SKM-1 treated with dmso at 0.1 percent for 144 hours (cell line): ENCODE data around the gene NFKBIB.
A peak's percentile ranks its signal among the peaks of the same experiment; 100 is the strongest.
"Not testable (repeated sequence)": the region's sequence is repeated elsewhere in the genome, so short reads cannot be mapped to it uniquely, and the experiment has no call there.

Experiments used
- DNase-seq: peaks from one replicate; lab custom pipeline; 2025; ENCODE audit not compliant: unreplicated experiment; lab: John Stamatoyannopoulos, UW

Gene NFKBIB

GRCh38 chr19:38875656-38876395, 23.9 kb upstream of the NFKBIB start:
- no peak for DNase-seq

DNA sequence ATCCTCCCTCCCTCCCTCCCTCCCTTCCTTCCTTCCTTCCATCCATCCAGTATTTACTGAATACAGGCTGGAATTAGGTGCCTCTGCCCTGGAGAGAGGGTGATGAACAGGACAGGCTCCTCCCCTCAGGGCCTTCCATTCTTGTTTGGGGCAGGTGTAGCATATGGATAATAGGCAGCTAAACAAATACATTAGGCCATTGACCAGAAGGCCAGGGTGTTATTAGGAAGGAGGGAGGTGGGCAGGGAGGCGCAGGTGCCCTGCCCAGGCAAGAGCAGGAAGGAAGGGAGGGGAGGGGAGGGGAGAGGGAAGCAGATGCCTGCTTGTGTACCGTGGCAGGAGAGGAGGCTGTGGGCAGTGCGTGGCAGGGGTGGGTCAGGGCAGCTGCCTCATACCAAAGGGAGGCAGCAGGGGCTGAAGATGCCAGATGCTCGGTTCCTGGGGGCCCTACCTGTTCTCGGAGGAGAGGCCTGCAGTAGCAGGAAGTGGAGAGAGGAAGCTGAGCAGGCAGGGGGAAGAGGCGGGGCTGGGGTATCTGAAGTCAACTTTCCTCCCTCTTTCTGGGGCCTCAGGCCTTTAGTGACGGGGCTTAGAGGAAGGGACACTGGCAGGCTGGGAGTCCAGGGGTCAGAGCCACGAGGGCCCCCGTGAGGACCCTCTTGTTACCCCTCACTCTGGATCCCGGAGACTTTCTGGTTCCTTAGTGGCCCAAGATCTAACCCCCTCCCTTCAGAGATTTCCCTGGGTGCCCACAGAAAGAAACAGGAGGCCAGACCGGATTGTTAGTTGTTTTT, 21.8 kb upstream of the NFKBIB start, which contains the start of gene RINL:
Gene RINL, minus strand, starts transcription at position 495 of the 794 bp plus-strand sequence. CDS start 1,533 bp downstream, outside the sequence.
- DNase-seq = peak; percentile 86

DNA sequence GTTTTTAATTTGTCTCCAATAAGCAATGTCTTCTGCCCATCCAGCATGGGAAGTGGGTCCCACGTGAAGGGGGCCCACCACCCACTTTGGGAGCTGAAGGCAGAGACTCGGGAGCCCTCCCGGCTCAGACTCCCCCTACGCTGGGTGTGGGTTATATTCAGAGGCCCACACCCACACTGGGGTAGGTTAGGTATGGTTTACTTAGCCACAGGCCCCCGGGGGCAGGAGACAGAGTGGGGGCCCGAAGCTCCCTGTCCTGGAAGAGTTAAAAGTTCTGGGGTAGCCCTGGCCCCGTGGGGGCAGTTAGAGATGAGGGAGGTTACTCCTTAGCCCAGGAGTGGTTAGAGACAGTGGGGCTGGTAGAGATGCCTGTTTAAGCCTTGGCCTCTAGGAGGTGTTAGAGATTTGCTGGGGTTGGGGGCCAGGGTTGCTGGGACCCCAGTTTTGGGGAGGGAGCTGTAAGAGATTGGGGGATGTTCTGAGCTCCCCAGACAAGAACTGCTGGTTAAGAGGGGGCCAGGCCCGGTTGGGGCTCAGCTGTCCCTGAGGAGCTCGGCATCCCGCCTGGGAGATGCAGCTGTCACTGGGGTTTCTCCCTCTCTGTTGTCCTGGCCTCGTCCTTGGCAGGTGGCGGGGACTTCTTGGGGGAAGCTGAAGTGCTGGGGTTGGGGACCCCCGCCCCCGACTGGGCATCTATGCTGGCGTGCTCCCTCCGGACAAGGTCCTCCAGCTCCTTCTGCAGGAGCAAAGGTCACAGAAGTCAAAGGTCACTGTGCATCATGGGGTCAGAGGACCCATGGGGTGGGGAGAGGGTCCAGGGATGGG, 21.0 kb upstream of the NFKBIB start:
- DNase-seq = no peak

GRCh38 chr19:38879400-38879751, 20.4 kb upstream of the NFKBIB start:
- no peak for DNase-seq

- no peak for DNase-seq
Measured at GRCh38 chr19:38880076-38880881, 19.5 kb upstream of the NFKBIB start.

DNA sequence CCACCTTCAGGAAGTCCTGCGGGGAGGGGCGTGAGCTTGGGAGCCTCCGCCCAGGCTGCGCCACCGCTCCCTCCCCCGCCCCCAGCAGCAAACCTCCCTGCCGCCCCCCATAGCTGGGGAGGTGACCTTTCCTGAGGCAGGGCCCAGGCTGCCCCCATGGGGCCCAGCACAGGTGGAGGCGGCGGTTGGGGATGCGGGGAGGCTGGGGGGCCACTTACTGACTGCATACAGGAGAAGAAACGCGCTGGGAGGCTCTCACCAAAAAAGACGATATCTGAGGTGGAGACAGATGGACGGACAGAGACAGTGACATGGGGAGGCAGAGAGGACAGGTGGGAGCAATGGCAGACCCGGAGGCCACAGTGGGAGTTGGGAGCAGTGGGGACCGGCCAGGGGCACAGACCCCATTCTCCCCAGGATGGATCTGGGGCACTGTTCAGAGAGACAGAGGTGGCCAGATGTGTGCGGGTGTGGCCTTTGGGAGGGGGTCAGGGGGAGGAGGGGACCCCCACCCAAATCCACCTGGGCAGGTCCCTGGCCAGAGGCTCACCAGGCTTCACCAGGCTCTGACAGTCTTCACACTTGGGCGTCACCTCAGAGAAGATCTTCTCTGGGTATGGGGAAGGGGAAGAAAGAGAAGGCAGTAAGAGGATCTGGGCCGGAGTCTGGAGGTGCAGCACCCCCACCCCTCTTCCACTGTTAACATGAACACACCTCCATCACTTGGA, 18.7 kb upstream of the NFKBIB start:
- DNase-seq = no peak

GRCh38 chr19:38883286-38883685, 16.5 kb upstream of the NFKBIB start:
- no peak for DNase-seq

GRCh38 chr19:38884691-38885090, 15.1 kb upstream of the NFKBIB start:
- not testable (repeated sequence) for DNase-seq

DNA sequence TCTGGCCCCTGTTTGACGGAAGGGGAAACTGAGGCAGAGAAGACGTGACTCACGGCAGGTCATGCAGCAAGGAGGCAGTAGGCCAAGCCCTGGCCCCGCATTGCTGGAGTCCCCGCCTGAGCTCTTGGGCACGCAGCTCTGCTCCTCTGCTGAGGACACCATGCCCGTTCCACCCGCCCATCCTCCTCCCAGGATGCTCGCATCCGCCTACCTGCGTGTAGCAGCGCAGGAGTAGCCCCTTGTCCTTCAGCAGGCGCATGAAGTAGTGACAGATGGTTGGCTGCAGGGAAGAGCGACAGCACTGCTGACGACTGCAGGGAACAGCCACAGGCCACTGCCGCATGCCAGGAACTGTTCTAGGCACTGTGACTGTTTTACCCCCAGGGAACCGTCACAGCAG, 10.9 kb upstream of the NFKBIB start:
- no peak for DNase-seq

GRCh38 chr19:38889803-38890202, 10.0 kb upstream of the NFKBIB start:
- DNase-seq = no peak

DNA sequence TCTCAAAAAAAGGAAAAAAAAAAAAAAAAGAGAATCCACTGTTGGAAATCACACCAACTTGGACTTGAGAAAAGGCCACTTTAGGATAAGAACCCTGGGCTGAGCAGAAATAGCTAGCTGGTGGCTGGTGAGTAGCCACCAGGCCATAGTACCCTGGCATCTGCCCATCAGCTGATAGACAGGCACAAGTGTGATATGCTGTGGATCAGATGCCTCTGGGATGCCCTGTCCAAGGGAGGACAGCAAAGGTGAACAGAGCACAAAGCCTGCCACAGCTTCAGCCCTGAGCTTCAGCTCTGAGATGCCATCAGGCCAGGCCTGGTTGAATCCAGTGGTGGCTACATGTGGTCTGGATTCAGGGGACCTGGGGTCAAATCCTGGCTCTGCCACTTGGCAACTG, 9.1 kb upstream of the NFKBIB start:
- no peak for DNase-seq

GRCh38 chr19:38891771-38892170, 8.0 kb upstream of the NFKBIB start:
- DNase-seq = no peak

DNA sequence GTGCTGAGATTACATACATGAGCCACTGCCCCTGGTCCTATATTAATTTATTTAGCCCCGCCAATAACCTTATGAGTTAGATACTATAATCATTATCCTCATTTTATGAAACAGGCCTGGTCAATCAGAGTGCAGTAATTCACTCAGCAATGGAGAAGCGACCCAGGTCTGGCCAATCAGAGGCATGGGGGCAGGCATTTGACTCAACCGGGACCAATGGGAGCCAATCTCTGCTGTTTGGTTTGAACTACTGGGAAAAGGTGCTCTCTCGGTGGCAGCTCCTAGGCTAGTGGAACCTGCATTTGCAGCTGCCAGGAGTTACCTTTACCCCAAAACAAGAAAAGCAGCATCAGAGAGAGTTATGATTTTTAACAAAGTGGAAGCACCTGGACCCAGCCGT, 6.9 kb upstream of the NFKBIB start:
- no peak for DNase-seq

- DNase-seq = no peak
Measured at GRCh38 chr19:38893341-38893771, 6.4 kb upstream of the NFKBIB start.

DNA sequence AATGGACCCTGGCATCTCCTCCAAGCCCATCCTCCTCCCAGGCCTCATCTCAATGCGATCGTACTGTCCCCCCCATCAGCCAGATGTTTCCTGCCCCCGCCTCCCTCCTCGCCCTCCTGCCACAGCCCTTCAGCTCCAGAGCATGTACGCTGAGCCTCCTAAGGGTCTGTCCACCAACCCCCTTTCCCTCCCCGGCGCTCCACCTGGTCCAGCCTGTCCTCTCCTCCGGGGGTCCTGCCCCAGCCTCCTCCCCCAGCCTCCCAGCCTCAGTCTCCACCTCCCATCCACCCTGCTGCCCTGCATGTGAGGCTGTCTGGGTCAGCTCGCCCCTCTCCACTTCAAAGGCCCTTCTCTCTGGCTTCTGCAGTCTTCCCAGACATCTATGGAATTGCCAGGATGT, 4.8 kb upstream of the NFKBIB start:
- no peak for DNase-seq

- no peak for DNase-seq
Measured at GRCh38 chr19:38898788-38899446, 852 bp upstream of the NFKBIB start.

- DNase-seq = no peak
Measured at GRCh38 chr19:38900202-38900629, 447 bp downstream of the NFKBIB start.

GRCh38 chr19:38900743-38901190, 998 bp downstream of the NFKBIB start:
- no peak for DNase-seq

DNA sequence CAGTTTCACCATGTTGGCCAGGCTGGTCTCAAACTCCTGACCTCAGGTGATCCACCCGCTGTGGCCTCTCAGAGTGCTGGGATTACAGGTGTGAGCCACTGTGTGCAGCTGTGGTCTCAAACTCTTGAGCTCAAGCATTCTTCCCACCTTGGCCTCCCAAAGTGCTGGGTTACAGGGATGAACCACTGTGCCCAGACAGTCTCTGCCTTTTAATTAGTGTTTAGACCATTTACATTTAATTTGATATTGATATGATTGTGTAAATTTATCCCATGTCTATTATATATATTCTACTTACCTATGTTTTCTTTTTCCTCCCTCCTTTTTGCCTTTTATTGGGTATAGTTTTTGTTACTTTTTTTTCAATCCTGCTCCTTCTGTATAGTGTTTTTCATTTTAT, 1.9 kb downstream of the NFKBIB start:
- no peak for DNase-seq
